ENCODE results near the gene ALDH1L1.

The ALDH1L1 gene

GRCh38 chr3:126121074-126121473 is 59.3 kb downstream of the ALDH1L1 start:
- H3K4me3 ChIP-seq (ENCODE audit: insufficient read depth, low read length, poor library complexity, severe bottlenecking), result no peak overlapping the region
- H3K79me2 ChIP-seq (ENCODE audit: insufficient read depth, low read length), result no peaks in the 10 kb centered on the region
- H3K9ac ChIP-seq (ENCODE audit: low read length), result no peak overlapping the region
- no peaks in the 10 kb centered on the region for H3K27me3 ChIP-seq (ENCODE audit: low read length)
- TF ChIP-seq EZH2phosphoT487 (conservative IDR thresholded peaks at IDR 0.05; ENCODE audit: low read length), result no peak
- TF ChIP-seq, protein P1, sequence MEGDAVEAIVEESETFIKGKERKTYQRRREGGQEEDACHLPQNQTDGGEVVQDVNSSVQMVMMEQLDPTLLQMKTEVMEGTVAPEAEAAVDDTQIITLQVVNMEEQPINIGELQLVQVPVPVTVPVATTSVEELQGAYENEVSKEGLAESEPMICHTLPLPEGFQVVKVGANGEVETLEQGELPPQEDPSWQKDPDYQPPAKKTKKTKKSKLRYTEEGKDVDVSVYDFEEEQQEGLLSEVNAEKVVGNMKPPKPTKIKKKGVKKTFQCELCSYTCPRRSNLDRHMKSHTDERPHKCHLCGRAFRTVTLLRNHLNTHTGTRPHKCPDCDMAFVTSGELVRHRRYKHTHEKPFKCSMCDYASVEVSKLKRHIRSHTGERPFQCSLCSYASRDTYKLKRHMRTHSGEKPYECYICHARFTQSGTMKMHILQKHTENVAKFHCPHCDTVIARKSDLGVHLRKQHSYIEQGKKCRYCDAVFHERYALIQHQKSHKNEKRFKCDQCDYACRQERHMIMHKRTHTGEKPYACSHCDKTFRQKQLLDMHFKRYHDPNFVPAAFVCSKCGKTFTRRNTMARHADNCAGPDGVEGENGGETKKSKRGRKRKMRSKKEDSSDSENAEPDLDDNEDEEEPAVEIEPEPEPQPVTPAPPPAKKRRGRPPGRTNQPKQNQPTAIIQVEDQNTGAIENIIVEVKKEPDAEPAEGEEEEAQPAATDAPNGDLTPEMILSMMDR (IDR thresholded peaks at IDR 0.05; ENCODE audit: insufficient read depth, low read length, poor library complexity, severe bottlenecking), result no peak
- H3K9me3 ChIP-seq (ENCODE audit: insufficient read depth, low read length), result no peaks in the 10 kb centered on the region
- H3K27ac ChIP-seq (ENCODE audit: low read depth, low read length), result no peak overlapping the region
- no peaks in the 10 kb centered on the region for H3K9me2 ChIP-seq (replicated peaks; ENCODE audit: insufficient read depth, low read length)
- H3K4me2 ChIP-seq (ENCODE audit: low read depth, low read length, poor library complexity, severe bottlenecking), result no peak overlapping the region
- H4K20me1 ChIP-seq (ENCODE audit: low read depth, low read length), result no peaks in the 10 kb centered on the region
- H2AFZ ChIP-seq (ENCODE audit: low read depth, low read length, severe bottlenecking), result no peak overlapping the region
- no peaks in the 10 kb centered on the region for H3F3A ChIP-seq (ENCODE audit: insufficient read depth)
- no peaks in the 10 kb centered on the region for H3K36me3 ChIP-seq (ENCODE audit: low read length)

DNA sequence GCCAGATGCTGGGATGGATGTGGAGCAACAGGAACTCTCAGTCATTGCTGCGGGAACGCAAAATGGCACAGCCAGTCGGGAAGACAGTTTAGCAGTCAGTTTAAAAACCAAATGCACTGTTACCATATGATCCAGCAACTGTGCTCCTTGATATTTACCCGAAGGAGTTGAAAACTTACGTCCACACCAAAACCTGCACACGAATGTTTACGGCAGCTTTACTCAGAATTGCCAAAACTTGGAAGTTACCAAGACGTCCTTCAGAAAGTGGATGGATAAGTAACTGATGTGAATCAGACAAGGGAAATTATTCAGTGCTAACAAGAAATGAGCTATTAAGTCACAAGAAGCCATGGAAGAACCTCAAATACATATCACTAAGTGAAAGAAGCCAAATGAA is 60.4 kb downstream of the ALDH1L1 start:
- Histone ChIP-seq H3K27ac (ENCODE audit: low read depth, low read length) (no peak overlapping the region), H3K4me2 (ENCODE audit: low read depth, low read length, poor library complexity, severe bottlenecking) (no peak overlapping the region), H3K27me3 (ENCODE audit: low read length) (no peaks in the 10 kb centered on the region), H3K4me3 (ENCODE audit: insufficient read depth, low read length, poor library complexity, severe bottlenecking) (no peak overlapping the region), H4K20me1 (ENCODE audit: low read depth, low read length) (no peaks in the 10 kb centered on the region), H3K36me3 (ENCODE audit: low read length) (no peaks in the 10 kb centered on the region), H3K9me3 (ENCODE audit: insufficient read depth, low read length) (no peaks in the 10 kb centered on the region), H3K9ac (ENCODE audit: low read length) (no peak overlapping the region), H3K79me2 (ENCODE audit: insufficient read depth, low read length) (no peaks in the 10 kb centered on the region), H3F3A (ENCODE audit: insufficient read depth) (no peaks in the 10 kb centered on the region), H2AFZ (ENCODE audit: low read depth, low read length, severe bottlenecking) (no peak overlapping the region), H3K9me2 (replicated peaks; ENCODE audit: insufficient read depth, low read length) (no peaks in the 10 kb centered on the region)
- no peak for TF ChIP-seq EZH2phosphoT487 (conservative IDR thresholded peaks at IDR 0.05; ENCODE audit: low read length)
- TF ChIP-seq, protein P1 (IDR thresholded peaks at IDR 0.05; ENCODE audit: insufficient read depth, low read length, poor library complexity, severe bottlenecking), result no peak

DNA sequence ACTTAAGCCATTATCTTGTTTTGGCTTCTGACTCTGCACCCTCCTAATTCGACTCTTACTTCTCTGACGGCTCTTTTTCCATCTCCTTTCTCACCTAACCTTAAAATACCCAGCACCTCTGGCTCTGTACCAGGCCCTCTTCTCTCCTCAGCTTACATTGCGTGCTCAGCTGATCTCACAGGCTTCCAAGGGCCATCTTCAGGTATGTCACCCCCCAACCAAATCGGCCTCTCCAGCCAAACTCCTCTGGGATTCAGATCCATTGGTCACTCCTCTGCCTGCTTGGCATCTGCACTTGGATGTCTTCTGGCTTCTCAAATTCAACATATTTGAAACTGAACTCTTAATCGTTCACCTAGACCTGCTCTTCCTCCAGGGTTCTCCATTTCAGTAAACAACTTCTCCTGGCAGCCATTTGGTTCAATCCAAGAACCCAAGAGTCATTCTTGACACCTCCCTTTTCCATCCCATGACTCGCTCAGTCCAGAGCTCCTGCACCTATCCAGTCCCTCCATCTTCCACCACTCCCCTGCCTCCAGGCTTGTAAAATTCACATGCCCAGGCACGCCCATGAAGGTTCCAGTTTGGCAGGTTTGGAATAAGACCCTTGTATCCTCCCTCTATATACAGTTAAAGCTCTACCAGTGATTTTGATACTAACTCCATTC is 61.2 kb downstream of the ALDH1L1 start:
- H3K4me2 ChIP-seq (ENCODE audit: low read depth, low read length, poor library complexity, severe bottlenecking), result no peak overlapping the region
- H4K20me1 ChIP-seq (ENCODE audit: low read depth, low read length), result no peaks in the 10 kb centered on the region
- no peaks in the 10 kb centered on the region for H3K9me2 ChIP-seq (replicated peaks; ENCODE audit: insufficient read depth, low read length)
- no peaks in the 10 kb centered on the region for H3K27me3 ChIP-seq (ENCODE audit: low read length)
- H3K27ac ChIP-seq (ENCODE audit: low read depth, low read length), result no peak overlapping the region
- no peaks in the 10 kb centered on the region for H3K9me3 ChIP-seq (ENCODE audit: insufficient read depth, low read length)
- no peaks in the 10 kb centered on the region for H3F3A ChIP-seq (ENCODE audit: insufficient read depth)
- no peaks in the 10 kb centered on the region for H3K36me3 ChIP-seq (ENCODE audit: low read length)
- TF ChIP-seq, protein P1 (IDR thresholded peaks at IDR 0.05; ENCODE audit: insufficient read depth, low read length, poor library complexity, severe bottlenecking), result no peak
- no peak for TF ChIP-seq EZH2phosphoT487 (conservative IDR thresholded peaks at IDR 0.05; ENCODE audit: low read length)
- H3K9ac ChIP-seq (ENCODE audit: low read length), result no peak overlapping the region
- no peak overlapping the region for H2AFZ ChIP-seq (ENCODE audit: low read depth, low read length, severe bottlenecking)
- no peaks in the 10 kb centered on the region for H3K79me2 ChIP-seq (ENCODE audit: insufficient read depth, low read length)
- H3K4me3 ChIP-seq (ENCODE audit: insufficient read depth, low read length, poor library complexity, severe bottlenecking), result no peak overlapping the region

Data from SU-DHL-6 (cell line).